RPMI8226 (cell line): ENCODE measurements around the gene POLDIP2.

Source experiments
- DNase-seq: peaks from one replicate; pipeline ENCODE4 v3.0.0-alpha.2; 2015

The POLDIP2 gene

GRCh38 chr17:28335201-28335958 lies 21.9 kb downstream of the POLDIP2 start, which contains the start of the genes IFT20 and TNFAIP1:
Gene IFT20 (minus strand): TSS chr17:28335472. CDS start chr17:28331985, 3,487 bp downstream.
Gene TNFAIP1 (plus strand): TSS chr17:28335761. CDS start chr17:28339522, 3,761 bp downstream.
- DNase-seq, result peak; percentile 98

GRCh38 chr17:28334666-28335200 lies 22.6 kb downstream of the POLDIP2 start:
- DNase-seq, result peak; percentile 44

GRCh38 chr17:28334171-28334570 lies 23.2 kb downstream of the POLDIP2 start:
- DNase-seq, result no peak

GRCh38 chr17:28333083-28333746 lies 24.1 kb downstream of the POLDIP2 start:
- no peak for DNase-seq

GRCh38 chr17:28331891-28332420 lies 25.4 kb downstream of the POLDIP2 start:
- DNase-seq, result no peak

GRCh38 chr17:28330671-28331070 lies 26.7 kb downstream of the POLDIP2 start:
- no peak for DNase-seq

- no peak for DNase-seq
These were observed 29.0 kb downstream of the POLDIP2 start for GRCh38 chr17:28328325-28328724.

GRCh38 chr17:28327709-28328108 lies 29.6 kb downstream of the POLDIP2 start:
- no peak for DNase-seq

- no peak for DNase-seq
These were observed 30.2 kb downstream of the POLDIP2 start for GRCh38 chr17:28327031-28327607.

- no peak for DNase-seq
These were observed 31.2 kb downstream of the POLDIP2 start for GRCh38 chr17:28326114-28326513.

GRCh38 chr17:28325211-28325610 lies 32.1 kb downstream of the POLDIP2 start:
- DNase-seq, result no peak

GRCh38 chr17:28324781-28325180 lies 32.5 kb downstream of the POLDIP2 start:
- no peak for DNase-seq

- DNase-seq, result no peak
These were observed 33.0 kb downstream of the POLDIP2 start for GRCh38 chr17:28324267-28324745.

- DNase-seq, result no peak
These were observed 36.9 kb downstream of the POLDIP2 start for GRCh38 chr17:28320215-28321061.

- DNase-seq, result no peak
These were observed 37.8 kb downstream of the POLDIP2 start for GRCh38 chr17:28319598-28319935.

- peak; percentile 99 for DNase-seq
These were observed 38.3 kb downstream of the POLDIP2 start, which contains the start of gene TMEM97 for GRCh38 chr17:28318759-28319597. Gene TMEM97 (plus strand): TSS chr17:28319200. CDS start chr17:28319240, 40 bp downstream.

- peak; percentile 38 for DNase-seq
These were observed 39.2 kb downstream of the POLDIP2 start for GRCh38 chr17:28317966-28318758.

GRCh38 chr17:28317099-28317965 lies 40.0 kb downstream of the POLDIP2 start:
- DNase-seq, result no peak
